Heart right ventricle (tissue), 16 donors: ENCODE measurements around the gene PRAMEF1. TPM values are rescaled to one million over a fixed set of nuclear protein-coding genes. Genes with fewer than 3 reads are reported as not detected.

Source experiments
- ATAC-seq, 8 donors: fragments of 200-7000 bp; cut with Tn5 transposase; one replicate each; pipeline ENCODE4 v1.9.1; 2020; ENCODE audit warnings: mild to moderate bottlenecking in 8 of 8, moderate library complexity in 8 of 8, moderate number of reproducible peaks in 1 of 8
- DNase-seq, 2 donors: peaks; one replicate each; pipeline ENCODE4 v3.0.0-alpha.2; 2020
- H3K27ac ChIP-seq, 10 donors: fragments of 200-600 bp; sonication (generic) in 2 of 10; one replicate each; pipeline versions ENCODE4 v1.5.0 to v1.8.0; 2020 to 2022; ENCODE audit warnings: mild to moderate bottlenecking in 3 of 10
- H3K27me3 ChIP-seq, 7 donors: fragments of 200-600 bp; one replicate each; pipeline ENCODE4 v1.8.0; 2021 to 2022; ENCODE audit warnings: mild to moderate bottlenecking in 2 of 7
- H3K36me3 ChIP-seq, 9 donors: fragments of 200-600 bp; sonication (generic) in 1 of 9; one replicate each; pipeline versions ENCODE4 v1.5.0 to v1.8.0; 2020 to 2022; ENCODE audit warnings: mild to moderate bottlenecking in 2 of 9
- H3K4me1 ChIP-seq, 9 donors: fragments of 200-600 bp; sonication (generic) in 1 of 9; one replicate each; pipeline versions ENCODE4 v1.5.0 to v1.8.0; 2020 to 2022; ENCODE audit warnings: mild to moderate bottlenecking in 4 of 9
- H3K4me3 ChIP-seq, 10 donors: fragments of 200-600 bp; sonication (generic) in 2 of 10; one replicate each; pipeline versions ENCODE4 v1.5.0 to v1.8.0; 2020 to 2022; ENCODE audit warnings: mild to moderate bottlenecking in 7 of 10, moderate library complexity in 2 of 10
- H3K9me3 ChIP-seq, 11 donors: fragments of 200-600 bp in 10 of 11; sonication (generic) in 2 of 11; one replicate each; pipeline versions ENCODE4 v1.5.0 to v1.8.0; 2013 to 2022; ENCODE audit warnings: mild to moderate bottlenecking in 2 of 11, control low read depth in 1 of 11, moderate library complexity in 1 of 11
- whole genome bisulfite sequencing, 2 donors: extraction: QIAGEN DNeasy Blood & Tissue Kit; methylation state at CpG; one replicate each; pipeline ENCODE4 v1.1.7; 2013; ENCODE audit warnings: inconsistent platforms in 1 of 2; 5-methylcytosine and 5-hydroxymethylcytosine counted together
- intact Hi-C, 10 donors: fragments of 100-400 bp; cut with DNase I; formaldehyde crosslinking; loops; one replicate each; pipeline versions ENCODE4 v1.11.1 to v1.14.2; 2022
- polyA plus RNA-seq, 2 donors: library from polyadenylated mRNA; stranded (reverse); fragments of 200-250 nt; gene quantifications; one replicate each; pipeline ENCODE4 v1.2.3, GENCODE V29; 2013
- total RNA-seq, 10 donors: library from RNA; stranded (reverse); fragmentation: NEBNext Ultra II Directional in 3 of 10; extraction: Animal tissue kit (Norgen Biotek cat#: 25700) in 3 of 10; gene quantifications; one replicate each; pipeline versions ENCODE4 v1.2.1 to v1.2.4, GENCODE V29; 2021 to 2023
- TF ChIP-seq, protein P1 (sequence below), 9 donors: fragments of 200-600 bp; sonication (generic) in 2 of 9; IDR thresholded peaks; one replicate each; pipeline versions ENCODE4 v1.5.0 to v1.8.0; 2021 to 2022; ENCODE audit warnings: antibody characterized with exemption in 9 of 9, mild to moderate bottlenecking in 5 of 9, moderate library complexity in 1 of 9
- donor health status: Arrhythmogenic right ventricular cardiomyopathy.
- donor health status: ischemic (EF 13 %, LVEDD 7.1; RV severe dilation, severe dysfunction).
- donor health status: healthy with polysubstance abuse.
- donor health status: DM: no; HTN: yes; CAD: no.
- donor health status: DM: no; HTN: no; CAD: no.
- donor health status: ischemic (EF 25% LVEDD 6.9; RV normal size, moderate dysfunction).
- donor health status: ischemic (EF 25% LVEDD 5.7; RV mildly dilated, moderate dysfunction).
- donor health status: healthy.
- donor health status: DM: yes; HTN: yes; CAD: no.
- donor health status: Ischemic cardiomyopathy.
- donor health status: ischemic (EF 35%, LVEDD 5.7; RV mildly dilated, moderate dysfunction).
- donor health status: nonischemic (EF 11% LVEDD 7.7; RV severe dilation, severe dysfunction).
- donor health status: DM: yes; HTN: yes; CAD: no.
- donor health status: PGD.
- donor health status: ischemic (EF 29% LVEDD 5.4; RV normal size, mild dysfunction).
- donor health status: nonischemic (EF 23%, LVEDD 6.1; RV moderate dilation, normal function).

The PRAMEF1 gene
- total and polyA plus RNA-seq, 12 donors: not detected

DNA sequence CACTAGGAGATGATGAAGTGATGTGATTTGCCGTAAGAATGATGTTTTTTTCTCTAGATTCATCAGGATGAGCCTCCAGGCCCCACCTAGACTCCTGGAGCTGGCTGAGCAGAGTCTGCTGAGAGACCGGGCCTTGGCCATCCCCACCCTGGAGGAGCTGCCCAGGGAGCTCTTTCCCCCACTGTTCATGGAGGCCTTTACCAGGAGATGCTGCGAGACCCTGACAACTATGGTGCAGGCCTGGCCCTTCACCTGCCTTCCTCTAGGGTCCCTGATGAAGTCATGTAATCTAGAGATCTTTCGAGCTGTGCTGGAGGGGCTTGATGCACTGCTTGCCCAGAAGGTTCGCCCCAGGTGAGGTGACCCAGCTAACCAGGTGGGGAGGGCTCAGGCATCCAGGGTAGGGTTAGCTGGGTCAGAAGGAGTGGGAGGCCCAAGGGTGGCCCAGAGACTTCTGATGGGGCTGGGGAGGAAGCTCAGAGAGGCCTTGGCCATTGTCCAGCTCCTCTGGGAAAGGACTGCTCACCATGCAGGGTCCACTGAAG lies 16.3 kb upstream of the PRAMEF1 start:
- DNase-seq (no peak), ATAC-seq (no peak)
- no peaks in the 10 kb centered on the region for H3K9me3 ChIP-seq
- H3K36me3 ChIP-seq: no peaks in the 10 kb centered on the region
- no peaks in the 10 kb centered on the region for H3K4me1 ChIP-seq
- H3K4me3 ChIP-seq: no peak overlapping the region
- intact Hi-C loops: no loop called here
- 77% methylated on average over 5 of the region's 5 CpGs for WGBS, 2 donors
- TF ChIP-seq, protein P1, sequence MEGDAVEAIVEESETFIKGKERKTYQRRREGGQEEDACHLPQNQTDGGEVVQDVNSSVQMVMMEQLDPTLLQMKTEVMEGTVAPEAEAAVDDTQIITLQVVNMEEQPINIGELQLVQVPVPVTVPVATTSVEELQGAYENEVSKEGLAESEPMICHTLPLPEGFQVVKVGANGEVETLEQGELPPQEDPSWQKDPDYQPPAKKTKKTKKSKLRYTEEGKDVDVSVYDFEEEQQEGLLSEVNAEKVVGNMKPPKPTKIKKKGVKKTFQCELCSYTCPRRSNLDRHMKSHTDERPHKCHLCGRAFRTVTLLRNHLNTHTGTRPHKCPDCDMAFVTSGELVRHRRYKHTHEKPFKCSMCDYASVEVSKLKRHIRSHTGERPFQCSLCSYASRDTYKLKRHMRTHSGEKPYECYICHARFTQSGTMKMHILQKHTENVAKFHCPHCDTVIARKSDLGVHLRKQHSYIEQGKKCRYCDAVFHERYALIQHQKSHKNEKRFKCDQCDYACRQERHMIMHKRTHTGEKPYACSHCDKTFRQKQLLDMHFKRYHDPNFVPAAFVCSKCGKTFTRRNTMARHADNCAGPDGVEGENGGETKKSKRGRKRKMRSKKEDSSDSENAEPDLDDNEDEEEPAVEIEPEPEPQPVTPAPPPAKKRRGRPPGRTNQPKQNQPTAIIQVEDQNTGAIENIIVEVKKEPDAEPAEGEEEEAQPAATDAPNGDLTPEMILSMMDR (IDR thresholded peaks at IDR 0.05): no peak
- H3K27me3 ChIP-seq: peaks cover 0 to 27% (median 22%) of the 10 kb centered on the region in 7 donors
- no peak overlapping the region for H3K27ac ChIP-seq

DNA sequence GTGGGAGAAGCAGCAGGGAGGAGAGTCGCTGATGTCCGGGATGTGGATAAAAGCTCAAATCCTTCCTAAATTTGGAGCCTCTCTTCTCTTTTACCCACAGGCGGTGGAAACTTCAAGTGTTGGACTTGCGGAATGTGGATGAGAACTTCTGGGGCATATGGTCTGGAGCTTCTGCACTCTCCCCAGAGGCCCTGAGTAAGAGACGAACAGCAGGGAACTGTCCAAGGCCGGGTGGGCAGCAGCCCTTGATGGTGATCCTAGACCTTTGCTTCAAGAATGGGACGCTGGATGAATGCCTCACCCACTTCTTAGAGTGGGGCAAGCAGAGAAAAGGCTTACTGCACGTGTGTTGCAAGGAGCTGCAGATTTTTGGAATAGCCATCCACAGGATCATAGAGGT lies 15.8 kb upstream of the PRAMEF1 start:
- TF ChIP-seq, protein P1 (IDR thresholded peaks at IDR 0.05): no peak
- no peaks in the 10 kb centered on the region for H3K36me3 ChIP-seq
- no peak for ATAC-seq
- 75 to 79% methylated on average over 8 of the region's 8 CpGs for WGBS, 2 donors
- H3K4me3 ChIP-seq: no peak overlapping the region
- H3K4me1 ChIP-seq: no peaks in the 10 kb centered on the region
- no peak for DNase-seq
- H3K9me3 ChIP-seq: no peaks in the 10 kb centered on the region
- peaks cover 0 to 22% (median 17%) of the 10 kb centered on the region in 7 donors for H3K27me3 ChIP-seq
- intact Hi-C loops: no loop called here
- no peak overlapping the region for H3K27ac ChIP-seq

DNA sequence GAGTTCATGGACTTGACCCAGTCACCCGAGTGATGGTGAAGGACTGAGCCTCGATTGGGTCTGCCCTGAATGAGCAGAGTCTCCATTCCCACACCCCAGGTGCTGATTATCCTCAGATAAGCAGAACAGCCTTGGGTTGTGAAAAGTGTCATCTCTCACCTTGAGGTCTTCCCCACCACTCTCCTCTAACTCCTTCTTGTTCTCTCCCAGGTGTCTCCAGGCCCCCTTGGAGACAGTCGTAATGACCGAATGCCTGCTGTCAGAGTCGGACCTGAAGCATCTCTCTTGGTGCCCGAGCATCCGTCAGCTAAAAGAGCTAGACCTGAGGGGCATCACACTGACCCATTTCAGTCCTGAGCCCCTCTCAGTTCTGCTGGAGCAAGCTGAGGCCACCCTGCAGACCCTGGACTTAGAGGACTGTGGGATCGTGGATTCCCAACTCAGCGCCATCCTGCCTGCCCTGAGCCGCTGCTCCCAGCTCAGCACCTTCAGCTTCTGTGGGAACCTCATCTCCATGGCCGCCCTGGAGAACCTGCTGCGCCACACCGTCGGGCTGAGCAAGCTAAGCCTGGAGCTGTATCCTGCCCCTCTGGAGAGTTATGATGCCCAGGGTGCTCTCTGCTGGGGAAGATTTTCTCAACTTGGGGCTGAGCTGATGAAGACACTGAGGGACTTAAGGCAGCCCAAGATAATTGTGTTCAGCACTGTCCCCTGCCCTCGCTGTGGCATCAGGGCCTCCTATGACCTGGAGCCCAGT lies 14.2 kb upstream of the PRAMEF1 start:
- Histone ChIP-seq H3K27me3 (peaks cover 0 to 10% (median 5%) of the 10 kb centered on the region in 7 donors), H3K9me3 (no peaks in the 10 kb centered on the region), H3K27ac (no peak overlapping the region), H3K4me1 (no peaks in the 10 kb centered on the region), H3K4me3 (no peak overlapping the region), H3K36me3 (no peaks in the 10 kb centered on the region)
- TF ChIP-seq, protein P1 (IDR thresholded peaks at IDR 0.05): no peak
- DNase-seq (no peak), ATAC-seq (no peak)
- intact Hi-C loops: no loop called here
- 87 to 88% methylated on average over 15 of the region's 15 CpGs for WGBS, 2 donors

DNA sequence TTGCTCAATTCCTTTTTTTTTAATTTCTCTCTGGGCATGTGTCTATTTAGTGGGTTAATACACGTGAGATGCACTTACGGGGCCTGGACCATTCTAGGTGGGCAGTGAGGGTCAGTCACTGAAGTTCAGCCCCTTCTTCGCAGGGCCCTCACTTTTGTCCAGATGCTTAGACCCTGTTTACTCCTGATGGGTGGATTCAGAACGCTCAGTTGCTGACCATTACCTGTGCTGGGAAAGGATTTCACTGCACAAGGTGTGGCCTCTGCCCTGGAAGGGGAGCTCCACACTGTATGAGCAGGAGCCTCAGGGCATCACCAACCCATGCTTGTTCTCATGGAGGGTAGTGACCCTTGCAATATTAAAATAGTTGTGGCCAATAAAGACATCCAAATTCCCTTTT lies 13.1 kb upstream of the PRAMEF1 start:
- H3K27ac ChIP-seq: no peak overlapping the region
- no peak overlapping the region for H3K4me3 ChIP-seq
- H3K36me3 ChIP-seq: no peaks in the 10 kb centered on the region
- no peak for ATAC-seq
- no peaks in the 10 kb centered on the region for H3K4me1 ChIP-seq
- no peak for DNase-seq
- peaks cover 0 to under 1% (median 0%) of the 10 kb centered on the region in 11 donors for H3K9me3 ChIP-seq
- TF ChIP-seq, protein P1 (IDR thresholded peaks at IDR 0.05): no peak
- intact Hi-C loops: no loop called here
- peaks cover 0 to 10% (median 4%) of the 10 kb centered on the region in 7 donors for H3K27me3 ChIP-seq
- WGBS, 2 donors: 78 to 81% methylated on average over 4 of the region's 4 CpGs
